OCI-LY3 (cell line): ENCODE results near the gene C8B.

Experiments used
- H2AFZ ChIP-seq: fragments of 200-600, 300-600 bp; shearing (Covaris generic); 2 replicates; pipeline ENCODE4 v1.6.0; 2014; ENCODE audit warnings: antibody characterized with exemption, low read depth, low read length
- H3K27ac ChIP-seq: fragments of 200-600, 300-600 bp; sonication (generic); 2 replicates; pipeline ENCODE4 v1.5.1; 2014; ENCODE audit warnings: mild to moderate bottlenecking, low read length, moderate library complexity, mixed read lengths
- H3K27me3 ChIP-seq: fragments of 200-600, 300-600 bp; sonication (generic); 2 replicates; pipeline ENCODE4 v1.6.1; 2014; ENCODE audit warnings: low read depth, low read length, mixed read lengths
- H3K36me3 ChIP-seq: fragments of 200-600, 300-600 bp; sonication (generic); replicated peaks from 2 replicates; pipeline ENCODE3; 2014; ENCODE audit warnings: low read depth, low read length, mixed read lengths
- H3K4me1 ChIP-seq: fragments of 300-600, 200-600 bp; sonication (generic); 2 replicates; pipeline ENCODE4 v1.6.1; 2014; ENCODE audit warnings: low read length, mixed read lengths
- H3K4me2 ChIP-seq: fragments of 200-600, 300-600 bp; sonication (generic); 2 replicates; pipeline ENCODE4 v1.6.1; 2014; ENCODE audit warnings: low read length, mixed read lengths
- H3K4me3 ChIP-seq: fragments of 300-600, 200-600 bp; sonication (generic); 2 replicates; pipeline ENCODE4 v1.5.1; 2014; ENCODE audit warnings: antibody characterized with exemption, mild to moderate bottlenecking, low read length, moderate library complexity
- H3K79me2 ChIP-seq: fragments of 300-600, 200-600 bp; shearing (Covaris generic); 2 replicates; pipeline ENCODE4 v1.6.1; 2014; ENCODE audit warnings: mild to moderate bottlenecking, low read length, mixed read lengths
- H3K9ac ChIP-seq: fragments of 300-600, 200-600 bp; shearing (Covaris generic); 2 replicates; pipeline ENCODE4 v1.6.0; 2014; ENCODE audit warnings: mild to moderate bottlenecking, low read length, moderate library complexity
- H3K9me3 ChIP-seq: fragments of 200-600, 300-600 bp; shearing (Covaris generic); 2 replicates; pipeline ENCODE4 v1.6.1; 2014; ENCODE audit warnings: low read length, mixed read lengths; ENCODE audit not compliant: insufficient read depth
- H4K20me1 ChIP-seq: fragments of 200-600, 300-600 bp; sonication (generic); 2 replicates; pipeline ENCODE4 v1.6.1; 2016; ENCODE audit warnings: low read length, mixed read lengths; ENCODE audit not compliant: insufficient read depth
- EZH2phosphoT487 ChIP-seq: fragments of 200-600 bp; shearing (Covaris generic); IDR thresholded peaks from 2 replicates; pipeline ENCODE4 v1.6.1; 2018; ENCODE audit warnings: antibody characterized with exemption, mixed run types, low read depth
- TF ChIP-seq, protein P1 (sequence below): fragments of 200-600, 300-600 bp; sonication (generic); IDR thresholded peaks from 2 replicates; pipeline ENCODE4 v1.5.1; 2014; ENCODE audit warnings: antibody characterized with exemption, low read length, low read depth

C8B gene

DNA sequence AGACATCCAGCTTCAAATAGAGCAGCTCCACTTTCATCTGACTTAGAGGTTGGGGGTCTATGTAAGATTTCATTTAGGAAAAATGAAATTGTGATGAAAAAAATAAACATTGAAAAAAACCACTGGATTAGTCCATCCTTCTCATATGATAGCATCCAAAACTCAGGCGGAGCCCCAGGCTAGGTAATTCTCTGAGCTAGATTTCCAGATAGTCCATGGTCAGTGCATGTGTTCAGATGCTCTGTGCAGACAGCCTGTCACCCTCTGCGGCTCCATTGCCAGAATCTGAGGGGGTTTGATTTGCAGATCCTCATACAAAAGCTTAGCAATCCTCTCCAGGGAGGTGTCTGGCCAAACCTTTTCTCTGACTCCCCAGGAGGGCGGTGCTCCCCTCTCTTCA, 49.2 kb downstream of the C8B start:
- Histone ChIP-seq H3K4me3 (no peak overlapping the region), H3K4me2 (no peak overlapping the region), H3K9me3 (no peaks in the 10 kb centered on the region), H3K4me1 (no peaks in the 10 kb centered on the region), H3K36me3 (no peaks in the 10 kb centered on the region), H2AFZ (no peak overlapping the region), H3K9ac (no peak overlapping the region), H3K79me2 (no peaks in the 10 kb centered on the region), H3K27ac (no peak overlapping the region), H4K20me1 (no peaks in the 10 kb centered on the region), H3K27me3 (no peaks in the 10 kb centered on the region)
- no peak for TF ChIP-seq EZH2phosphoT487
- TF ChIP-seq, protein P1, sequence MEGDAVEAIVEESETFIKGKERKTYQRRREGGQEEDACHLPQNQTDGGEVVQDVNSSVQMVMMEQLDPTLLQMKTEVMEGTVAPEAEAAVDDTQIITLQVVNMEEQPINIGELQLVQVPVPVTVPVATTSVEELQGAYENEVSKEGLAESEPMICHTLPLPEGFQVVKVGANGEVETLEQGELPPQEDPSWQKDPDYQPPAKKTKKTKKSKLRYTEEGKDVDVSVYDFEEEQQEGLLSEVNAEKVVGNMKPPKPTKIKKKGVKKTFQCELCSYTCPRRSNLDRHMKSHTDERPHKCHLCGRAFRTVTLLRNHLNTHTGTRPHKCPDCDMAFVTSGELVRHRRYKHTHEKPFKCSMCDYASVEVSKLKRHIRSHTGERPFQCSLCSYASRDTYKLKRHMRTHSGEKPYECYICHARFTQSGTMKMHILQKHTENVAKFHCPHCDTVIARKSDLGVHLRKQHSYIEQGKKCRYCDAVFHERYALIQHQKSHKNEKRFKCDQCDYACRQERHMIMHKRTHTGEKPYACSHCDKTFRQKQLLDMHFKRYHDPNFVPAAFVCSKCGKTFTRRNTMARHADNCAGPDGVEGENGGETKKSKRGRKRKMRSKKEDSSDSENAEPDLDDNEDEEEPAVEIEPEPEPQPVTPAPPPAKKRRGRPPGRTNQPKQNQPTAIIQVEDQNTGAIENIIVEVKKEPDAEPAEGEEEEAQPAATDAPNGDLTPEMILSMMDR: no peak

DNA sequence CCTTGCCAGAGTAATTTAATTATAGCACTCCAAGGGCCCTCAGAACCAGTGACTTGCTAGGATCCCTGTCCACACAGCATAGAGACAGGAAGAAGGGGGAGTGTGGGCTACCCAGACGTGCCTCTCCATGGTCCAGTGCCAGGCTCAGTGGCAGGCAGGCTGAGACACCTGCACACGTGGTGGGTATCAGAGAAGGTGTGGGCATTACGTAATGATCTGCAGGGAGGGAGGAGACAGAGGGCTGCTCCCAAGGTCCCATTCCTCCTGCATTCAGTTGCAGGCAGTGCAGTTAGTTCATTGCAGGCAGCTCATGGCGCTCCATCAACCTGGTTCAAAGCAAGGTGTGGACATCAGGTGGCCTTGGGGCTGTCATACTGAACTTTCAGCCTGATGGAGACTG, 49.9 kb downstream of the C8B start:
- H3K9me3 ChIP-seq: no peaks in the 10 kb centered on the region
- no peaks in the 10 kb centered on the region for H3K36me3 ChIP-seq
- no peak for TF ChIP-seq EZH2phosphoT487
- TF ChIP-seq, protein P1: no peak
- H3K4me3 ChIP-seq: no peak overlapping the region
- no peaks in the 10 kb centered on the region for H3K27me3 ChIP-seq
- no peak overlapping the region for H3K9ac ChIP-seq
- H3K79me2 ChIP-seq: no peaks in the 10 kb centered on the region
- H3K27ac ChIP-seq: no peak overlapping the region
- no peak overlapping the region for H3K4me2 ChIP-seq
- no peaks in the 10 kb centered on the region for H3K4me1 ChIP-seq
- no peaks in the 10 kb centered on the region for H4K20me1 ChIP-seq
- no peak overlapping the region for H2AFZ ChIP-seq

DNA sequence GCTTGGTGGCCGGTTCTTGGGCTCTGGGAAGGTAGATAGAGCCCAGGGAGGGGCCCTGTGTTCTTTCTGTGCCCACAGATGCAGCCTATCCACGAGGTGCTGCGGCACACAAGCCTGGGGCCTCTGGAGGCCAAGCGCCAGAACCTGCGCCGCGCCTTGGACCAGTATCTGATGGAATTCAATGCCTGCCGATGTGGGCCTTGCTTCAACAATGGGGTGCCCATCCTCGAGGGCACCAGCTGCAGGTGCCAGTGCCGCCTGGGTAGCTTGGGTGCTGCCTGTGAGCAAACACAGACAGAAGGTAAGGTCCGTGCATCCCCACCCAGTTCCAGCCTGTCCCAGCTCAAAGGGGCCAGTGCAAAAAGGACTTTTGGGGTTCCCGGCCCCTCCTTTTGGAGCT, 53.5 kb downstream of the C8B start:
- no peak overlapping the region for H3K4me2 ChIP-seq
- no peaks in the 10 kb centered on the region for H3K4me1 ChIP-seq
- no peak overlapping the region for H2AFZ ChIP-seq
- no peak overlapping the region for H3K9ac ChIP-seq
- H3K79me2 ChIP-seq: no peaks in the 10 kb centered on the region
- no peaks in the 10 kb centered on the region for H4K20me1 ChIP-seq
- no peaks in the 10 kb centered on the region for H3K36me3 ChIP-seq
- no peaks in the 10 kb centered on the region for H3K27me3 ChIP-seq
- TF ChIP-seq, protein P1: no peak
- no peak for TF ChIP-seq EZH2phosphoT487
- no peaks in the 10 kb centered on the region for H3K9me3 ChIP-seq
- H3K27ac ChIP-seq: no peak overlapping the region
- H3K4me3 ChIP-seq: no peak overlapping the region

DNA sequence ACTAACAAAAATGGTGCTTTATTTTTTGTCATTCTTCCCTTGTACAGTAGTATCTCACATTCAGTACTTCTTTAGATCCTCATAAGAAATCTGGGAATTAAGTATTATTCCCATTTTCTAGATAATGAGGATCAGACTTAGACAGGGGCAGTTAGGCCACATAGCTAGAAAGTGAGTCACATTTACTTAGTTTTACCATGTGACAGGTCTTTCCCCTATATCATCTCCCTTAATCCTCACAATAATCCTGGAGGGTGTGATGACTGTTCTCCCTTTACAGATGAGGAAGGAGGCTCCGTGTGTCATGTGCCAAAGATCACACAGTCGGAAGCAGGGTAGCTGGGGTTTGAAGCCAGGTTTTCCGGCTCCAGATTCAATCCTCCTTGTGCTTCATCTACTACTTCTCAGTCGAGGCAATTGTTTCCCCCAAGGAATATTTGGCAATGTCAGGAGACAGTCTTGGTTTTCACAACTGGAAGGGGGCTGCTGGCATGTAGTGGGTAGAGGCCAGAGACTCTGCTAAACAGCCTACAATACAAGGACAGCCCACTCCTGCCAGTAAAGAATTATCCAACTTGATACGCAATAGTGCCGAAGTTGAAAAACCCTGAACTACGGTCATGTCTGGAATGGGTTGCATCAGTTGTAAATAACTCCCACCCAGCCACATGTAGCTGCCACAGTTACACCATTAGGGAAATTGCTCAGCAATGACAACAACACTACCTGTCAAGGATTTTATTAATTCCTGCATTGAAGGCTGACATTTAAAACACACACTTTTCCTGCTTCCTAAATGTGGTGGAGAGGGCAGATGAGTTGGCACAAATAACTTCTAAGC, 54.5 kb downstream of the C8B start:
- TF ChIP-seq, protein P1: no peak
- TF ChIP-seq EZH2phosphoT487: no peak
- no peak overlapping the region for H3K27ac ChIP-seq
- no peak overlapping the region for H3K4me3 ChIP-seq

More for the DNA sequence above, 54.5 kb downstream of the C8B start:
- Histone ChIP-seq H3K9me3 (no peaks in the 10 kb centered on the region), H3K4me1 (no peaks in the 10 kb centered on the region), H3K36me3 (no peaks in the 10 kb centered on the region), H3K4me2 (no peak overlapping the region), H2AFZ (no peak overlapping the region), H4K20me1 (no peaks in the 10 kb centered on the region), H3K27me3 (no peaks in the 10 kb centered on the region), H3K79me2 (no peaks in the 10 kb centered on the region), H3K9ac (no peak overlapping the region)
